GM06990 (cell line): ENCODE results near the gene NECAB3.
"Not testable (repeated sequence)": the region's sequence is repeated elsewhere in the genome, so short reads cannot be mapped to it uniquely, and the experiment has no call there.

Source experiments
- DNase-seq: peaks from one replicate; pipeline ENCODE4 v3.0.0-alpha.2; 2011; ENCODE audit not compliant: insufficient read length; ENCODE audit errors: extremely low read depth
- H3K27me3 ChIP-seq: replicated peaks from 2 replicates; pipeline ENCODE4 v1.6.0; 2011; ENCODE audit warnings: low read length; ENCODE audit not compliant: control insufficient read depth, insufficient read depth
- H3K36me3 ChIP-seq: 2 replicates; pipeline ENCODE4 v1.5.1; 2011; ENCODE audit warnings: low read length; ENCODE audit not compliant: control insufficient read depth, insufficient read depth
- H3K4me3 ChIP-seq: replicated peaks from 2 replicates; pipeline ENCODE4 v1.5.1; 2011; ENCODE audit warnings: low read depth, mild to moderate bottlenecking, control low read depth, low read length
- CTCF ChIP-seq: IDR thresholded peaks from 2 replicates; pipeline ENCODE4 v1.5.1; 2011; ENCODE audit warnings: low read length, control low read depth, mild to moderate bottlenecking, inconsistent platforms; ENCODE audit not compliant: insufficient read depth, poor library complexity, severe bottlenecking

Gene NECAB3

GRCh38 chr20:33701629-33702450, 27.6 kb upstream of the NECAB3 start:
- TF ChIP-seq CTCF = no peak
- Histone ChIP-seq H3K4me3 (no peak overlapping the region), H3K27me3 (no peaks in the 10 kb centered on the region), H3K36me3 (no peaks in the 10 kb centered on the region)
- DNase-seq = no peak

- not testable (repeated sequence) for H3K36me3 ChIP-seq, H3K4me3 ChIP-seq, H3K27me3 ChIP-seq, DNase-seq
Measured at GRCh38 chr20:33700696-33701441, 26.6 kb upstream of the NECAB3 start.

- not testable (repeated sequence) for H3K36me3 ChIP-seq, H3K4me3 ChIP-seq, DNase-seq, H3K27me3 ChIP-seq
Measured at GRCh38 chr20:33698966-33699365, 24.7 kb upstream of the NECAB3 start.

- no peaks in the 10 kb centered on the region for H3K36me3 ChIP-seq
- no peak for TF ChIP-seq CTCF
- no peak for DNase-seq
- no peaks in the 10 kb centered on the region for H3K27me3 ChIP-seq
- no peak overlapping the region for H3K4me3 ChIP-seq
Measured at GRCh38 chr20:33697129-33697528, 22.9 kb upstream of the NECAB3 start.

- Histone ChIP-seq H3K27me3 (no peaks in the 10 kb centered on the region), H3K4me3 (no peak overlapping the region), H3K36me3 (no peaks in the 10 kb centered on the region)
- DNase-seq = no peak
- TF ChIP-seq CTCF = no peak
Measured at GRCh38 chr20:33696448-33696847, 22.2 kb upstream of the NECAB3 start.

- TF ChIP-seq CTCF = no peak
- Histone ChIP-seq H3K36me3 (no peaks in the 10 kb centered on the region), H3K27me3 (no peaks in the 10 kb centered on the region), H3K4me3 (no peak overlapping the region)
- DNase-seq = no peak
Measured at GRCh38 chr20:33694639-33695012, 20.4 kb upstream of the NECAB3 start.
